Stimulated activated naive CD8-positive, alpha-beta T cell treated with anti-CD3 and anti-CD28 coated beads, Interleukin-15, Interleukin-2, amounts not matched to agents 100 ng/mL and 50 ng/mL, for 24 hours (primary cell): ENCODE measurements around the gene SLC25A29.
A peak's percentile ranks its signal among the peaks of the same experiment; 100 is the strongest.
"Not testable (repeated sequence)": the region's sequence is repeated elsewhere in the genome, so short reads cannot be mapped to it uniquely, and the experiment has no call there.

Source experiments
- H3K27ac Mint-ChIP-seq: one replicate; pipeline ENCODE4 v1.8.0; 2021; ENCODE audit warnings: mild to moderate bottlenecking, mixed read lengths
- H3K27me3 Mint-ChIP-seq: one replicate; pipeline ENCODE4 v1.8.0; 2021; ENCODE audit warnings: mixed read lengths
- H3K36me3 Mint-ChIP-seq: one replicate; pipeline ENCODE4 v1.8.0; 2021; ENCODE audit warnings: low read depth, mixed read lengths
- H3K4me1 Mint-ChIP-seq: one replicate; pipeline ENCODE4 v1.8.0; 2021; ENCODE audit warnings: low read depth, mixed read lengths
- H3K4me3 Mint-ChIP-seq: one replicate; pipeline ENCODE4 v1.8.0; 2021; ENCODE audit warnings: mild to moderate bottlenecking, mixed read lengths
- H3K9me3 Mint-ChIP-seq: one replicate; pipeline ENCODE4 v1.8.0; 2021; ENCODE audit warnings: mixed read lengths

SLC25A29 gene

GRCh38 chr14:100323121-100323941 is 17.1 kb upstream of the SLC25A29 start, which contains the start of gene SLC25A47:
SLC25A47 (plus strand) TSS chr14:100323339; CDS start chr14:100323415, 76 bp downstream.
- Mint-ChIP-seq H3K36me3 (no peaks in the 10 kb centered on the region), H3K27ac (no peak within 1 kb of the TSS), H3K9me3 (no peaks in the 10 kb centered on the region), H3K27me3 (no peaks in the 10 kb centered on the region), H3K4me3 (no peak within 1 kb of the TSS), H3K4me1 (peaks cover 5% of the 10 kb centered on the region)

GRCh38 chr14:100322138-100322957 is 16.1 kb upstream of the SLC25A29 start:
- Mint-ChIP-seq H3K4me1 (peaks cover 5% of the 10 kb centered on the region), H3K36me3 (no peaks in the 10 kb centered on the region), H3K27ac (no peak overlapping the region), H3K4me3 (no peak overlapping the region), H3K9me3 (no peaks in the 10 kb centered on the region), H3K27me3 (no peaks in the 10 kb centered on the region)

- no peaks in the 10 kb centered on the region for H3K27me3 Mint-ChIP-seq
- H3K4me3 Mint-ChIP-seq, result no peak overlapping the region
- no peaks in the 10 kb centered on the region for H3K9me3 Mint-ChIP-seq
- H3K36me3 Mint-ChIP-seq, result no peaks in the 10 kb centered on the region
- H3K4me1 Mint-ChIP-seq, result peaks cover 5% of the 10 kb centered on the region
- H3K27ac Mint-ChIP-seq, result no peak overlapping the region
These were observed 15.4 kb upstream of the SLC25A29 start for GRCh38 chr14:100321473-100322137.

- H3K27me3 Mint-ChIP-seq, result no peaks in the 10 kb centered on the region
- no peak overlapping the region for H3K4me3 Mint-ChIP-seq
- H3K4me1 Mint-ChIP-seq, result peaks cover 5% of the 10 kb centered on the region
These were observed 14.1 kb upstream of the SLC25A29 start for GRCh38 chr14:100320157-100320856.

GRCh38 chr14:100317912-100318808 is 11.9 kb upstream of the SLC25A29 start:
- Mint-ChIP-seq H3K27ac (no peak overlapping the region), H3K36me3 (no peaks in the 10 kb centered on the region), H3K4me3 (peak overlapping the region; percentile 56), H3K9me3 (no peaks in the 10 kb centered on the region), H3K27me3 (no peaks in the 10 kb centered on the region), H3K4me1 (peaks cover 5% of the 10 kb centered on the region)

More at GRCh38 chr14:100320157-100320856, 14.1 kb upstream of the SLC25A29 start:
- Mint-ChIP-seq H3K9me3 (no peaks in the 10 kb centered on the region), H3K27ac (no peak overlapping the region), H3K36me3 (no peaks in the 10 kb centered on the region)

GRCh38 chr14:100317389-100317788 is 11.1 kb upstream of the SLC25A29 start:
- H3K4me1 Mint-ChIP-seq, result peaks cover 8% of the 10 kb centered on the region
- H3K4me3 Mint-ChIP-seq, result no peak overlapping the region
- no peak overlapping the region for H3K27ac Mint-ChIP-seq
- H3K9me3 Mint-ChIP-seq, result no peaks in the 10 kb centered on the region
- H3K27me3 Mint-ChIP-seq, result no peaks in the 10 kb centered on the region
- H3K36me3 Mint-ChIP-seq, result no peaks in the 10 kb centered on the region

- no peak overlapping the region for H3K4me3 Mint-ChIP-seq
- no peak overlapping the region for H3K27ac Mint-ChIP-seq
- H3K36me3 Mint-ChIP-seq, result no peaks in the 10 kb centered on the region
- H3K9me3 Mint-ChIP-seq, result no peaks in the 10 kb centered on the region
- peaks cover 16% of the 10 kb centered on the region for H3K4me1 Mint-ChIP-seq
- no peaks in the 10 kb centered on the region for H3K27me3 Mint-ChIP-seq
These were observed 8.5 kb upstream of the SLC25A29 start for GRCh38 chr14:100314724-100315123.

GRCh38 chr14:100313464-100314230 is 7.4 kb upstream of the SLC25A29 start:
- no peak overlapping the region for H3K27ac Mint-ChIP-seq
- no peaks in the 10 kb centered on the region for H3K27me3 Mint-ChIP-seq
- H3K9me3 Mint-ChIP-seq, result no peaks in the 10 kb centered on the region

GRCh38 chr14:100312877-100313400 is 6.7 kb upstream of the SLC25A29 start:
- no peaks in the 10 kb centered on the region for H3K9me3 Mint-ChIP-seq
- no peak overlapping the region for H3K4me3 Mint-ChIP-seq
- no peaks in the 10 kb centered on the region for H3K36me3 Mint-ChIP-seq
- peaks cover 12% of the 10 kb centered on the region for H3K4me1 Mint-ChIP-seq
- H3K27me3 Mint-ChIP-seq, result no peaks in the 10 kb centered on the region
- no peak overlapping the region for H3K27ac Mint-ChIP-seq

More at GRCh38 chr14:100313464-100314230, 7.4 kb upstream of the SLC25A29 start:
- H3K36me3 Mint-ChIP-seq, result no peaks in the 10 kb centered on the region
- H3K4me3 Mint-ChIP-seq, result no peak overlapping the region
- peaks cover 12% of the 10 kb centered on the region for H3K4me1 Mint-ChIP-seq

- H3K36me3 Mint-ChIP-seq, H3K9me3 Mint-ChIP-seq, H3K27me3 Mint-ChIP-seq, H3K27ac Mint-ChIP-seq, H3K4me3 Mint-ChIP-seq: not testable (repeated sequence)
- H3K4me1 Mint-ChIP-seq, result peaks cover 12% of the 10 kb centered on the region
These were observed 6.0 kb upstream of the SLC25A29 start for GRCh38 chr14:100312110-100312876.

- no peak overlapping the region for H3K4me3 Mint-ChIP-seq
- peaks cover 5% of the 10 kb centered on the region for H3K27me3 Mint-ChIP-seq
- H3K27ac Mint-ChIP-seq, result no peak overlapping the region
- no peaks in the 10 kb centered on the region for H3K9me3 Mint-ChIP-seq
- no peaks in the 10 kb centered on the region for H3K36me3 Mint-ChIP-seq
- peaks cover 20% of the 10 kb centered on the region for H3K4me1 Mint-ChIP-seq
These were observed 2.9 kb upstream of the SLC25A29 start for GRCh38 chr14:100309028-100309737.

- not testable (repeated sequence) for H3K4me3 Mint-ChIP-seq, H3K27ac Mint-ChIP-seq, H3K9me3 Mint-ChIP-seq, H3K36me3 Mint-ChIP-seq, H3K27me3 Mint-ChIP-seq
- H3K4me1 Mint-ChIP-seq, result peaks cover 20% of the 10 kb centered on the region
These were observed 2.2 kb upstream of the SLC25A29 start for GRCh38 chr14:100308427-100308792.
